ENCODE results near the gene EFCAB12.
"Not testable (repeated sequence)": the region's sequence is repeated elsewhere in the genome, so short reads cannot be mapped to it uniquely, and the experiment has no call there.

Gene EFCAB12

GRCh38 chr3:129392106-129392887, 36.1 kb downstream of the EFCAB12 start:
- not testable (repeated sequence) for DNase-seq (ENCODE audit: low spot score)

DNA sequence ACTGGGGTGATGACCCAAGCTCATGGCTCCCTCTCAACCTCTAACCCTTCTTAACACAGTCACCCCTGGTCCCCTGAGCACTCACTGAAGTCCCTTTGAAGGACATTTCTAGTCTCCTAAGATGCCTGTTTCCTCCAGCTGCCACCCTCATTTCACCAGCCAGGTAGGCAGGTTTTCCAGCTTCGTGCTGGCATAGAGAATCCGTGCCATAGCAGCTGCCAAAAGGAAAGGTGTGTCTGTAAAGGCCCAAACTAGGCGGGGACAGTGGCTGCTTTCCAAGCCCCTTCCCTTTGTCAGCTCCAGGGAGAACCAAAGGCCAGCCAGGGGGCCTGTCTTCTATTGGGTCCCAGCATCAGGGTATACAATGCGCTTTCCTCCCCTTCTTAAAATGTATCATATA, 36.9 kb downstream of the EFCAB12 start:
- not testable (repeated sequence) for DNase-seq (ENCODE audit: low spot score)

DNA sequence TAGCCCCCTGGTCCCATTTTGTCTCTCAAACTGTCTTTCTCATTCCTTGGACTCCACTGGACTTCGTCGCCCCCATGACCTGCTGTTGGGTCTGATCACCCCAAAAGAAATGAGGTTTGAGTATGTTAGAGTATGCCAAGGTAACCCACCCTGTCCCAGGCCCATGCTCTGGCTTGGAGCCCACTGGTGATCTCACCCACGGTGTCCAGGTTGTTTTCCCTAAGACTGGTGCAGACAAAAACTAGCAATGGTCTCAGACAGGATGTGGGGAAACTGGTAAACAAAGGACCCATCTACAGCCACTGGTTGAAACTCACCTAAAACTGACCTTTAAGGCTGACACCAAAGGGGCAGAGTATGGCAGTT, 38.9 kb downstream of the EFCAB12 start:
- DNase-seq (ENCODE audit: low spot score) = no peak

DNA sequence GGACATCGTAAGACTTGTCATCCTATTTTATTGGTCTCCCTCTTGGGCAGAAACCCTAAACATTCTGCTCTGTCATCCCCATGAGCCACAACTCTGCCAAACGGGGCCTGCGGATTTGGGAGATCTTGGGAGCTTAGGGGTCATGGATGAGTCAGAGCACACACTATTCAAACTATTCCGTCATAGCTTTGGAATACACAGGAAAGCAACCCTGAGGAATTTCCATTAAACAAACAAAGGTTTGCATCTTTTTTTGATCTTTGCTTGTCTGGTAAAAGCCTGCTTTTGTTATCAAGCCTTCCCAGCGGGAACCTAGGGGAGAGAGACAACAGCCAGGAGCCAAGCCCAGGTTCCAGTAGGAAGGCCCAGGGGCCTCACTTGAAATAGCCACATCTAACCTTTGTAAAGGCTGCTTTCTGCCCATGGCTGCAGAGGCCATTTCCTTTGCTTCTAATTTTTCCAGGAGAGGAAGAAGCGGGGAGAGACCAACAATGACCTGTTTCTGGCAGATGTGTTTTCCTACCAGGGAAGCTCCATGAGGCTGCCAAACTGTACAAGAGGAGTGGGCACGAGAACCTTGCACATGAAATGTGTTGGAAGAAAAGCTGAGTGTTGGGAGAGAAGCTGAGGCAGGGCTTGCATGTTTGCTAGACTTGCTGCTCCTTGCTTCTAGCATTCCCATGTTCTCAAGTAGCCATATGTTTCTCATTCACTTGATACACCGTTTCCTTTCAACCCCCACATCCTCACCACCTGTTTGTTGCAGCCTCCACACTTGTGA, 39.5 kb downstream of the EFCAB12 start:
- DNase-seq (ENCODE audit: low spot score) = not testable (repeated sequence)

DNA sequence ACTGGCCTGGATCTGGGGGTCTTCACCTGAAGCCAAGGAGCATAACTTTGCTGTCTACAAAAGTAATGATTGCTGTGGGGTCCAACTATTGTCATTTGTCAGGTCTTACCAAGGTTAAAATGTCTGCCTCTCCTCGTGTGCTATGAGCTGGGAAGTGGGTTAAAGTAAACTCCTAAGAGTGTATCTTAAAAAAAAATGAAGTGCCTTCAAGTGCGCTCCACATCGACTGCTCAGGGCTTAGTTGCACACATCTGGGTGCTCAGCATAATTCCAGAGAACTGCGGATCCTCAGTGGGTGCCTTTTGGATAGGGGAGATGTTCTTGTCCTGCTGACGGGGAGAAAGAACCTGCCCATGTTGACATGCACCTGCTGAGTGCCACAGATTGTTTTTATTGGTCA, 40.9 kb downstream of the EFCAB12 start:
- DNase-seq (ENCODE audit: low spot score) = no peak

GRCh38 chr3:129386984-129387383, 41.5 kb downstream of the EFCAB12 start:
- no peak for DNase-seq (ENCODE audit: low spot score)

GRCh38 chr3:129385507-129385906, 42.9 kb downstream of the EFCAB12 start:
- DNase-seq (ENCODE audit: low spot score) = not testable (repeated sequence)

- DNase-seq (ENCODE audit: low spot score) = no peak
These were observed 43.7 kb downstream of the EFCAB12 start for GRCh38 chr3:129384594-129385323.

DNA sequence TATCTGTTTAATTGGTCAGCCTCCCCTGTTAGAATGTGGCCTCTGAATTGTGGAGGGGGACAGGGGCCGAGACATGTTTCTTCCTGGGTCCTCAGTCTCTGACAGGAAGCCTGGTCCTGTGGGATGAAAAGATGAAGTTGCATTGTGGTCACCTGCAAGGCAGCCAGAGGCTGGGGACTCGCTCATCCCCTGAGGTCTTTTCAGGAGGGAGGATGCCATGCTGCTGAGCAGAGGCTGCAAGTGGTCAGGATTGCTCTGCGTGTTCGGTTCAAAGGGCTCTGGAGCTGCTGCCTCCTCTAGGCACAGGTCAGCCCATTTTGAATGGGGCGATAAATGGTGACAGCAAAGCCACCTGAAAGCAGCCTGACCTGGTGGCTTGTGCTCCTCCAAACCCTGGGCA, 44.3 kb downstream of the EFCAB12 start:
- DNase-seq (ENCODE audit: low spot score) = not testable (repeated sequence)

DNA sequence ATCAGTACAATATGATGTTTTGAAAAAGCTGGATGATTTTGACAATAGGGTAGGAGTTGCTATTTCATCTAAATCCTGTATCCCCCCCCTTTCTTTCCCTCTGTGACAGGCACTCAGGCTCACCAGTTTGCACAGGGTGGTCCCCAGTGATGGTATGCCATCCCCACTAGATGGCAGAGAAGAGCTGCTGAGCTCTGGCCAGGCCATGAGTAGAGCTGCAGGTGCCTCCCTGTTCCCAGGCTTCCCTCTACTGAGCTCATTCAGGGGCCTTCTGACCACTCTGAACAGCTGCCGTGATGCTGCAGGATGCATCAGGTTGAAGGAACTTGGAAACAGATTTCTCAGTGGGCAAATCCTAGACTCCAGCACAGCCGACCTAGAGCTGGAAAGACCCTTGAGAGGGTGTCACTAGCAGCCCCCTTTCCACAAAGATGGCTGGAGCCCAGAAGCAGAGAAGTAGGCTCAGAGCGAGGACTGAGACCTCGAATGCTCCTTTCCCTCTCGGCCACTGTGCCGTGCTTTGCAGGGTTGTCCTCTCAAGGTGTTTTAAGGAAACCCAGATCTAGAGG, 45.1 kb downstream of the EFCAB12 start:
- DNase-seq (ENCODE audit: low spot score) = peak; percentile 33

GRCh38 chr3:129382366-129382765, 46.1 kb downstream of the EFCAB12 start:
- DNase-seq (ENCODE audit: low spot score) = no peak

- DNase-seq (ENCODE audit: low spot score) = no peak
These were observed 48.7 kb downstream of the EFCAB12 start for GRCh38 chr3:129379582-129380358.

DNA sequence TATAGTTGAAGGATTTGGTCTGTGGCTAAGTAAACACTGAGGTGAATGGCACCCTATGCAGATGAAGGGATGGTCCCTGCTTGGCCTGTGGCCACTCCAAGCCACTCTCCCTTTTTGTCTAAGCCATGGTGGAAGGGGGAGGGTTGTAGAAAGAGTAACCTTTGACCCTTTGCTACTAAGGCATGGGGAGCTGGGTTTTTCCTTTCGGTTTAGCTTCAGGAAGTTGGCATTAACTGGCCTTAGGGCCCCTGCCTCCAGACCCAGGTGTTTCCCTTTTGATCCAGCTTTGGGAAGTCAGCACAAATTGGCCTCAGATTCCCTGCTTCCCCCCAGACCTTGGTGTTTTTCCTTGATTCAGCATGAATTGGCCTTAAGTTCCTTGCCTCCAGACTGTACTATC, 49.5 kb downstream of the EFCAB12 start:
- no peak for DNase-seq (ENCODE audit: low spot score)

DNA sequence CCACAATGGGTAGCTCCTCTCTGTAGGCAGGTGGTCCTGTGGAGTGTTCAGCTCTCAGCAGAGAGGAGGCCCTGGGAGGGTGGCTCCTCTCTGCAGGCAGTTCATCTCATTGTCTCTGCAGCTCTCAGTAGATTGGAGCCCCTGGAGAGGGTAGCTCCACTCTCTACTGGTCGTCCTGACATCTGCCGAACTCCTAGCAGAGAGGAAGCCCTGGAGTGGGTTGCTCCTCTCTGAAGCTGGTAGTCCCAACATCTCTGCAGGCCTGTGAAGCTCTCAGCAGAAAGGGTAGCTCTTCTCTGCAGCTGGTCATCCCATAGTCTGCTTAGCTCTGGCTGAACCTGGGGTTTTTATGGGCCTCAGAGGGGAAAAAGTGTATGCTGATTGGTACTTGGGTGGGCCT, 50.8 kb downstream of the EFCAB12 start:
- DNase-seq (ENCODE audit: low spot score) = no peak

- no peak for DNase-seq (ENCODE audit: low spot score)
These were observed 53.3 kb downstream of the EFCAB12 start for GRCh38 chr3:129375099-129375498.

DNA sequence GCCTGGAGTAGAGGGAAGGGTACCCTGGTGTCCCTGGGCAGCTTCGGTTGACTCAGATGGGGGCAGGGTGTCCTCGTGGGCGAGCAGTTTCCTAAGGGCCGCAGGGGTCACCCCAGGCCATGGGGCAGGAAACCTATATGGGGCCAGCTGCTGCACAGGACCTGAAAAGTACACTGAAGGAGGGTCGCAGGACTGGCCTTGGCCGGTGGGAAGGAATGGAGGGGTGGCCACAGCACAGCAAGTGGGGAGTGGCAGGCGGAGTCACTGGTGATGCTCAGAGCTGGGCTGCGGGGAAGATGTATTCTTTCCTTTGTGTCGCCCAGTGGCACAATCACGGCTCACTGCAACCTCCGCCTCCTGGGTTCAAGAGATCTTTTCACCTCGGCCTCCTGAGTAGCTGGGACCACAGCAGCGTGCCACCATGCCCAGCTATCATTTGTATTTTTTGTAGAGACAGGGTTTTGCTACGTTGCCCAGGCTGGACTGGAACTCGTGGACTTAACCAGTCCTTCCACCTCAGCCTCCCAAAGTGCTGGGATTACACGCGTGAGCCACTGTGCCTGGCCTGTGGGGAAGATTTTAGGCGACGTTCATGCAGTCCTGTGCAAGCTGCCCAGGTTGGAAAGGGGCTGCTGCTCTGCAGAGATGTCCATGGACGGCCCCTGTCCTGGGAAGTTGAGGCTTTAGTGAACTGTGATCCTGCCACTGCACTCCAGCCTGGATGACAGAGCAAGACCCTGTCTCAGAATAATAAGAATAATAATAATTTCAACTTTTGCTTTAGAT, 57.2 kb downstream of the EFCAB12 start:
- DNase-seq (ENCODE audit: low spot score) = no peak

DNA sequence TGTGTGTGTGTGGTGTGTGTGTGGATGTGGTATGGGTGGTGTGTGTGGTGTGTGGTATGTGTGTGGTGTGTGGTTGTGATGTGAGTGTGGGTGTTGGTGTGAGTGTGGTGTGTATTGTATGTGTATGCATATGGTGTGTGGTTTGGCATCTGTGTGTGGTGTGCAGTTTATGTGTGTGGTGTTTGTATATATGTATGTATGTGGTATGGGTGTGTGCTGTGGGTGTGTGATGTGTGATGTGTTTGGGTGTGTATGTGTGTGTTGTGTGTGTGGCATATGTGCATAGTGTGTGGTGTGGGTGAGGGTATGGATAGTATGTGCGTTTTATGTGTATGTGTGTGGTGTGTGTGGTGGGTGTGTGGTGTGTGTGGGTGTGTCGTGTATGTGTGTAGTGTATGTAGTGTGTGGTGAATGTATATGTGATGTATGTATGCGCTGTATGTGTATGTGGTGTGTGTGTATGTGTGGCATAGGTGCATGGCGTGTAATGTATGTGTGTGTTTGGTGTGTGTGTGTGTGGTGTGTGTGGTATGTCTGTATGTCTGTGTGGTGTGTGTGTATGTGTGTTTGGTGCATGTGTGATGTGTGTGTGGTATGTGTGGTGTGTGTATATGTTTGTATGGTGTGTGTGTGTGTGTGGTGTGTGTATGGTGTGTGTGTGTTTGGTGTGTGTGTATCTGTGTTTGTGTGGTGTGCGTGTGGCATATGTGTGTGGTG, 58.0 kb downstream of the EFCAB12 start:
- DNase-seq (ENCODE audit: low spot score) = no peak

- no peak for DNase-seq (ENCODE audit: low spot score)
These were observed 58.7 kb downstream of the EFCAB12 start for GRCh38 chr3:129369711-129370110.

GRCh38 chr3:129367821-129368220, 60.6 kb downstream of the EFCAB12 start:
- no peak for DNase-seq (ENCODE audit: low spot score)

GRCh38 chr3:129366312-129366831, 62.1 kb downstream of the EFCAB12 start:
- DNase-seq (ENCODE audit: low spot score) = no peak
